ENCODE results near the gene MRPS35. TPM values are rescaled to one million over a fixed set of nuclear protein-coding genes. Genes with fewer than 3 reads are reported as not detected.
A peak's percentile ranks its signal among the peaks of the same experiment; 100 is the strongest.

MRPS35 gene
- total RNA-seq, 1 donor: 55.7 TPM

DNA sequence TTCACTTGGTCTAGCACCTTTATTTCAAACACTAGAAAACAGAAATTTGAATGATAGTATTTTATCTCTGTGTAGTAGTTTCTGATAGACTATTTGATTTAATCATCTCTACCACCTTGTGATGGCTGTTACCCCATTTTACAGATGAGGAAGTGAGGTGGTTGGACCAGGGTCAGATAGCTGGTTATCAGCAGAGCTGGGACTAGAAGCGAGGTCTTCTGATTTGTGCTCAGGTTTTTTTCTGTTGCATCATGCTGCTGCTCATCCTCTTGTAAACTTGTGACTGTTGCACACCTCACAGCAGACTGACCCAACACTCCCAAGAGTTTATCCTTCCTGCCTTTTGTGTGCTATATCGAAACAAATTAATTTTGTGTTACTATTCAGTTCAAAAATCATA is 79.5 kb downstream of the MRPS35 start:
- no peak overlapping the region for H3K4me3 ChIP-seq (ENCODE audit: low read depth, low read length)
- TF ChIP-seq, protein P1, sequence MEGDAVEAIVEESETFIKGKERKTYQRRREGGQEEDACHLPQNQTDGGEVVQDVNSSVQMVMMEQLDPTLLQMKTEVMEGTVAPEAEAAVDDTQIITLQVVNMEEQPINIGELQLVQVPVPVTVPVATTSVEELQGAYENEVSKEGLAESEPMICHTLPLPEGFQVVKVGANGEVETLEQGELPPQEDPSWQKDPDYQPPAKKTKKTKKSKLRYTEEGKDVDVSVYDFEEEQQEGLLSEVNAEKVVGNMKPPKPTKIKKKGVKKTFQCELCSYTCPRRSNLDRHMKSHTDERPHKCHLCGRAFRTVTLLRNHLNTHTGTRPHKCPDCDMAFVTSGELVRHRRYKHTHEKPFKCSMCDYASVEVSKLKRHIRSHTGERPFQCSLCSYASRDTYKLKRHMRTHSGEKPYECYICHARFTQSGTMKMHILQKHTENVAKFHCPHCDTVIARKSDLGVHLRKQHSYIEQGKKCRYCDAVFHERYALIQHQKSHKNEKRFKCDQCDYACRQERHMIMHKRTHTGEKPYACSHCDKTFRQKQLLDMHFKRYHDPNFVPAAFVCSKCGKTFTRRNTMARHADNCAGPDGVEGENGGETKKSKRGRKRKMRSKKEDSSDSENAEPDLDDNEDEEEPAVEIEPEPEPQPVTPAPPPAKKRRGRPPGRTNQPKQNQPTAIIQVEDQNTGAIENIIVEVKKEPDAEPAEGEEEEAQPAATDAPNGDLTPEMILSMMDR (IDR thresholded peaks at IDR 0.05; ENCODE audit: insufficient read depth, low read depth, low read length): no peak
- DNase-seq (ENCODE audit: low read depth): peak; percentile 29

DNA sequence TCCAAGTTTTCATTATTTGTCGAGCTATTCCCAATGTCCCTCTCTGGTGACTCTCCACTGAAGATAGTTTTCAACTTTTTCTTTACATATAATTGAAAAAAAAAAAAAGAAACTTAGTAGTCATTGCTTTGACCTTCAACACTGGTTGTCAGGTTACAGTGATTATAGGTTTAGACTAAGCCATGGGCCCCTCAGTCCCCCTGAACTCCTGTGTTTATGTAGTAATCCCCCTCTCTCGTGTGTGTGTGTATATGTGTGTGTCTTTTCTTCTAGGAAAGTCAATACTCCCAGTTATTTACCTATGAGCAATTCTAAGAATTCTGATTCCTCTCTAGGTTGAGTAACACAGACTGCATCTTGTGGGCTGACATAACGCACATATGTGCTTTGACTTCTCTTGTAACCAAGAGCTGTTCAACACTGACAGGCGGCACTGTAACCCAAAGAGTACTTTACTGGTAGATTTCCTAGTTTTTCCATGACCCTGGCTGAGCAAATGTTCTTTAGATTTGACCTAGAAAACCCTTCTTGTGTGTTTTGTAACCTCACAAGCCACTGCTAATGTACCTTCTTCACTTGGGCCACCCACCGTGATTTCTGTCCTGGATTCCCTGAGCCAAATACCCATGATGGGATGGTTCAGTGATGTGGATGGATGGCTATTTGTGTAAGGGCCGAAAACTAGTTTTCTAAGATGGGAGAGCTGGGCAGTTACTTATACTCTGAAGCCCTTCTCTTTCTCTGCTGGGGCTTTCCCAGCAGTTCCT is 84.4 kb downstream of the MRPS35 start:
- no peak for DNase-seq (ENCODE audit: low read depth)
- no peak overlapping the region for H3K4me3 ChIP-seq (ENCODE audit: low read depth, low read length)
- TF ChIP-seq, protein P1 (IDR thresholded peaks at IDR 0.05; ENCODE audit: insufficient read depth, low read depth, low read length): no peak

GRCh38 chr12:27796128-27796527 is 85.5 kb downstream of the MRPS35 start:
- H3K4me3 ChIP-seq (ENCODE audit: low read depth, low read length): no peak overlapping the region
- no peak for DNase-seq (ENCODE audit: low read depth)
- TF ChIP-seq, protein P1 (IDR thresholded peaks at IDR 0.05; ENCODE audit: insufficient read depth, low read depth, low read length): no peak

- TF ChIP-seq, protein P1 (IDR thresholded peaks at IDR 0.05; ENCODE audit: insufficient read depth, low read depth, low read length): no peak
- no peak for DNase-seq (ENCODE audit: low read depth)
Observed at GRCh38 chr12:27797301-27798025, 86.8 kb downstream of the MRPS35 start.

GRCh38 chr12:27800819-27801218 is 90.2 kb downstream of the MRPS35 start:
- TF ChIP-seq, protein P1 (IDR thresholded peaks at IDR 0.05; ENCODE audit: insufficient read depth, low read depth, low read length): no peak
- H3K4me3 ChIP-seq (ENCODE audit: low read depth, low read length): no peak overlapping the region
- DNase-seq (ENCODE audit: low read depth): no peak

More at GRCh38 chr12:27797301-27798025, 86.8 kb downstream of the MRPS35 start:
- no peak overlapping the region for H3K4me3 ChIP-seq (ENCODE audit: low read depth, low read length)

DNA sequence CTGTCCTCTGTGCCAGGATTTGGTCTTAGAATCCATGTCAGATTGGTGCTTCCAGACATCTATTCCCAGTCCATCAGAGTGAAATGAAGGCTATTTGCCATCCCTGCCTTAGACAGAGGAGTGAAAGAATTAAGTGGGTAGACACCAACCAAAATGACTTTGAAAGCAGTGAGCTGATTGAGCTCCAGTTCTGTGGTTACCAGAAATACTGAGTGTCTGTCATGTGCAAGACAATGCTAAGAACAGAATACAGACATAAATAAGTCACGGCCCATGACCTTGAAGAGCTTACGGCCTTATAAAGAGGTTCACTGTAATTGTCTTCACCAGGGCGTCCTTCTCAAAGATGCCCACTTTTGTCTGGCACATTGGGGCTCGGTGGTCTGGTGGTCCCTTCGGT is 91.0 kb downstream of the MRPS35 start:
- H3K4me3 ChIP-seq (ENCODE audit: low read depth, low read length): no peak overlapping the region
- TF ChIP-seq, protein P1 (IDR thresholded peaks at IDR 0.05; ENCODE audit: insufficient read depth, low read depth, low read length): no peak
- DNase-seq (ENCODE audit: low read depth): no peak

Measured in fibroblast of villous mesenchyme (primary cell).